Colonic mucosa (tissue), 4 donors: ENCODE measurements around the gene CADPS. TPM values are rescaled to one million over a fixed set of nuclear protein-coding genes. Genes with fewer than 3 reads are reported as not detected.

Experiments
- DNase-seq: peaks from one replicate; pipeline ENCODE4 v3.0.0-alpha.2; 2020
- H3K27ac ChIP-seq: fragments of 200-600 bp; one replicate; pipeline ENCODE4 v1.8.0; 2021
- H3K27me3 ChIP-seq: fragments of 200-600 bp; one replicate; pipeline ENCODE4 v1.8.0; 2021
- H3K36me3 ChIP-seq: fragments of 200-600 bp; one replicate; pipeline ENCODE4 v1.8.0; 2021
- H3K4me1 ChIP-seq: fragments of 200-600 bp; one replicate; pipeline ENCODE4 v1.8.0; 2021; ENCODE audit warnings: mild to moderate bottlenecking
- H3K4me3 ChIP-seq: fragments of 200-600 bp; one replicate; pipeline ENCODE4 v1.8.0; 2021
- H3K9ac ChIP-seq, 2 donors: one replicate each; pipeline ENCODE4 v1.7.0; 2013; ENCODE audit warnings: control low read depth in 2 of 2, low read depth in 2 of 2, low read length in 2 of 2
- H3K9me3 ChIP-seq: fragments of 200-600 bp; one replicate; pipeline ENCODE4 v1.8.0; 2021
- CTCF ChIP-seq: fragments of 200-600 bp; IDR thresholded peaks from one replicate; pipeline ENCODE4 v1.8.0; 2022; ENCODE audit warnings: antibody characterized with exemption, mild to moderate bottlenecking
- intact Hi-C: fragments of 100-400 bp; cut with DNase I; formaldehyde crosslinking; loops from one replicate; pipeline ENCODE4 v1.14.1; 2022
- total RNA-seq, 2 donors: library from RNA; stranded (reverse); fragmentation: NEBNext Ultra II Directional in 1 of 2; extraction: Animal tissue kit (Norgen Biotek cat#: 25700) in 1 of 2; gene quantifications; one replicate each; pipeline ENCODE4 v1.2.1, GENCODE V29; 2021
- donor health status: healthy.
- donor health status: DM: no; HTN: no; CAD: no.
- donor health status: DM: no; HTN: no; CAD: no.

Gene CADPS
- total RNA-seq, 2 donors from 2014 or later, result 2.9 to 6.1 TPM

- H3K9ac ChIP-seq, result no peak overlapping the region
- DNase-seq, result no peak
- no peak for TF ChIP-seq CTCF
Measured at GRCh38 chr3:62467966-62468722, 407.1 kb downstream of the CADPS start.

GRCh38 chr3:62462788-62463187 is 412.4 kb downstream of the CADPS start:
- H3K36me3 ChIP-seq, result no peaks in the 10 kb centered on the region
- no peaks in the 10 kb centered on the region for H3K9me3 ChIP-seq
- DNase-seq, result no peak
- TF ChIP-seq CTCF, result no peak
- no peak overlapping the region for H3K27ac ChIP-seq
- H3K27me3 ChIP-seq, result no peaks in the 10 kb centered on the region
- H3K9ac ChIP-seq, result no peak overlapping the region
- no peaks in the 10 kb centered on the region for H3K4me1 ChIP-seq
- intact Hi-C loops, result no loop called here
- no peak overlapping the region for H3K4me3 ChIP-seq

More at GRCh38 chr3:62467966-62468722, 407.1 kb downstream of the CADPS start:
- intact Hi-C loops, result no loop called here
- no peak overlapping the region for H3K4me3 ChIP-seq
- no peaks in the 10 kb centered on the region for H3K4me1 ChIP-seq
- H3K9me3 ChIP-seq, result no peaks in the 10 kb centered on the region
- H3K36me3 ChIP-seq, result no peaks in the 10 kb centered on the region
- no peaks in the 10 kb centered on the region for H3K27me3 ChIP-seq
- H3K27ac ChIP-seq, result no peak overlapping the region

- no peak overlapping the region for H3K27ac ChIP-seq
- intact Hi-C loops, result no loop called here
- no peak for TF ChIP-seq CTCF
- no peaks in the 10 kb centered on the region for H3K27me3 ChIP-seq
- H3K9me3 ChIP-seq, result no peaks in the 10 kb centered on the region
- no peak overlapping the region for H3K4me3 ChIP-seq
- no peak for DNase-seq
- H3K9ac ChIP-seq, result no peak overlapping the region
- no peaks in the 10 kb centered on the region for H3K4me1 ChIP-seq
- no peaks in the 10 kb centered on the region for H3K36me3 ChIP-seq
Measured at GRCh38 chr3:62462104-62462762, 413.0 kb downstream of the CADPS start.

- no peak for TF ChIP-seq CTCF
- Histone ChIP-seq H3K4me1 (no peaks in the 10 kb centered on the region), H3K9me3 (no peaks in the 10 kb centered on the region), H3K27me3 (no peaks in the 10 kb centered on the region), H3K36me3 (no peaks in the 10 kb centered on the region), H3K27ac (no peak overlapping the region), H3K9ac (no peak overlapping the region), H3K4me3 (no peak overlapping the region)
- no peak for DNase-seq
- intact Hi-C loops, result no loop called here
Measured at GRCh38 chr3:62454916-62455315, 420.3 kb downstream of the CADPS start.

- no peaks in the 10 kb centered on the region for H3K36me3 ChIP-seq
- H3K9me3 ChIP-seq, result no peaks in the 10 kb centered on the region
- no peaks in the 10 kb centered on the region for H3K4me1 ChIP-seq
- H3K9ac ChIP-seq, result no peak overlapping the region
- DNase-seq, result no peak
- H3K27ac ChIP-seq, result no peak overlapping the region
- no peak overlapping the region for H3K4me3 ChIP-seq
- no peaks in the 10 kb centered on the region for H3K27me3 ChIP-seq
- TF ChIP-seq CTCF, result no peak
- intact Hi-C loops, result no loop called here
Measured at GRCh38 chr3:62453448-62453847, 421.8 kb downstream of the CADPS start.
